Measurements from ENCODE around the gene NOC2L. TPM values are rescaled to one million over a fixed set of nuclear protein-coding genes. Genes with fewer than 3 reads are reported as not detected.
A peak's percentile ranks its signal among the peaks of the same experiment; 100 is the strongest.
"Not testable (repeated sequence)": the region's sequence is repeated elsewhere in the genome, so short reads cannot be mapped to it uniquely, and the experiment has no call there.

NOC2L gene
- total RNA-seq, 2 experiments from 2014 or later: 68.9 to 103 TPM

DNA sequence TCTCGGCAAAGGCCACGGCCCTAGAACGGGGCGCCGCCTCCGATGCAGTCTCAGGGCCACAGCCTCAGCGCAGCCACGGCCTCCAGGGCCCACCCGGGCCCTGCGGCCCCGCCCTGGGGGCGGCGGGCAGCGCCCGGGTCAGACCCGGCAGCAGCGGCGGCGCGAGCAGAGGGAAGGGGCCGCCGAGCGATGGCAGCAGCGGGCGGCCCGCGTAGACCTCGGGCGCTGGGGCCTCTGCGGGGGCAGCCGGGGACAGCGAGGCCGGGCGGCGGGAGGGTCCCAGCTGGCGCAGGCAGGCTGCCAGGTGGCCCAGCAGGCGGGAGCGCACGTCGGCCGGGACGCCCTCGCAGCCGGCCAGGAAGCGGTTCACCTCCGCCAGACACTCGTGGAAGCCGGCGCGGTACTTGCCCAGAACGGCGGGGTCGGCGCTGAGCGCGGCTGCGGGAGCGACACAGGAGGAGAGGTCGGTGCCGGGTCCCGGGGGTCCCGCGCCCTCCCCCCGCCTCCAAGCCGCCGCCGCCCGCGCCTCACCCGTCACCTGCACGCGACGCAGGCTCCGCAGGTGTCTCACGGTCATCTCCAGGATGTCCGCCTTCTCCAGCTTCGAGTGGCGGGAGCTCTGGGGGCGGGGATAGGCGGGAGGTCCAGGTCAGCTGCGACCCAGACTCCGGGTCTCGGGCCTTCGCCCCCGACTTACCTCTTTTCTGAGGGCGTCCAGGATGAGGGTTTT, 40.1 kb upstream of the NOC2L start:
- Mint-ChIP-seq H3K27ac (no peak overlapping the region), H3K4me1 (peaks cover 9% of the 10 kb centered on the region), H3K27me3 (peaks cover 46% of the 10 kb centered on the region), H3K9me3 (ENCODE audit: low read depth) (no peaks in the 10 kb centered on the region), H3K4me3 (no peak overlapping the region), H3K36me3 (peaks cover 1% of the 10 kb centered on the region)
- DNase-seq: peak; percentile 40
- ATAC-seq: peak; percentile 6
- CTCF ChIA-PET: interaction anchor here (3.6 to 8.7 kb wide), 2 partner anchors 16 to 19 kb away, joined by 19 to 73 read pairs; partner anchors contain the start of gene PERM1

DNA sequence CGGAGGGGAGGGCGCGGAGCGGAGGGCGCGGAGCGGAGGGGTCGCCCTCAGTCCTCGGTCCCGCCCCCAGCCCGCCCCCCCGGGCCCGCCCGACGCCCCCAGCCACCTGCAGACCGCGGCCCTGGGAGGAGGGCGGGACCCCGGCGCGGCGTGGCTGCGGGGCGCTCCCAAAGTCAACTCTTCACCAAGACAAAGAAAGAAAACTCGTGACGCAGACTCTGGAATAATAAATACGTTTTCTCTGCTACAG, 39.6 kb upstream of the NOC2L start:
- CTCF ChIA-PET: interaction anchor here (3.6 to 8.7 kb wide), 2 partner anchors 15 to 20 kb away, joined by 19 to 73 read pairs; partner anchors contain the start of gene PERM1
- Mint-ChIP-seq H3K4me3 (no peak overlapping the region), H3K27me3 (peaks cover 47% of the 10 kb centered on the region), H3K9me3 (ENCODE audit: low read depth) (no peaks in the 10 kb centered on the region), H3K4me1 (peaks cover 9% of the 10 kb centered on the region), H3K27ac (no peak overlapping the region), H3K36me3 (peaks cover 1% of the 10 kb centered on the region)
- DNase-seq (no peak), ATAC-seq (no peak)

DNA sequence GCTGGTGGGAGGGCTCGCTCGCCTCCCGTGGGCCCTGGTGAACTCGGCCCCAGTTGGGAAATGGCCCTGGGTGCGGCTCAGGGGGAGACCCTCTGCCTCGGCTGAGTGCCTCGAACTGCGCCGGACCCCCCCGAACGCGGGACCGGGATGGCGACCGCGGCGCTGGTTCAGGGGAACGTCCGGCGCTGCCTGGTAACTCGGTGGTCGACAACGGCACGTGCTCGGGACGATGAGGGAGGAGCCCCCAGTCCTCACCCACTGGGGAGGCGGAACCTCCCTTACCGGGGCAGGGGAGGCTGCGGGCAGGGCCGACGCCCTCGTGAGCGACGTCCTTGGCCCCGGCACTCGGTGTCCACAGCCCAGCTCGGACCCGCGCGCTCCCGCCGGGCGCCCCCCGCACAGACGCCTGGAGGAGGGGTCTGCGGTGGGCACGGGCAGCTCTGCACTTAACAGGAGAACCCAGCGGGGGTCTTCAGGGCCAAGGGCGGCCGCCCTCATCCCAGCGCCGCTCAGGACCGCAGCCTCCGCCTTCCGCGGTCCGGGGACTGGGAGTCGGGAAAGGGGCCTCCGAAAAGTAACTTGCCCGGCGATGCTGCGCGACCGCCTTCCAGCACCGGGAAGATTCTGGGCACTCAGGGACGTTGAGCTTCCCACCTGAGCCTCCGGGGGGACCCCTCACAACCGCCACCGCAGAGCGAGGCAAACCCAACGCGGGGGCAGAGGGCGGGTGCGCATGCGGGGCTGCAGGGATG, 39.1 kb upstream of the NOC2L start:
- Mint-ChIP-seq H3K27me3 (peaks cover 44% of the 10 kb centered on the region), H3K36me3 (peaks cover 1% of the 10 kb centered on the region), H3K27ac (no peak overlapping the region), H3K9me3 (ENCODE audit: low read depth) (no peaks in the 10 kb centered on the region), H3K4me1 (peaks cover 8% of the 10 kb centered on the region), H3K4me3 (no peak overlapping the region)
- no peak for ATAC-seq
- no peak for DNase-seq
- CTCF ChIA-PET: interaction anchor here (1.2 to 8.7 kb wide), 3 partner anchors 15 to 63 kb away, joined by 3 to 73 read pairs (median 19); partner anchors contain the start of gene PERM1

DNA sequence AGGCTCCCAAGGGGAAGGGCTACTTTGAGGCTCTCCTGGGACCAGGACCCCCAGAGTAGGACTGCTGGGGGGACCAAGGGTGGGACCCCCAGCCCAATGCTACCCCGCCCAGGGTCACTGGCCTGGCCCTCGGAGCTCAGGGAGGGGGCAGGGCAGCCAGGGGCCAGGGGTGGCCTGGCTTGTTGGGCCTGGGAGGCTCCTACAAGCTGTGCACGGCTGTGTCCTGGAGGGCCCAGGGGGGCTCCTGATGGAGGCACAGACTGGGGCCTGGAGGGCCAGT, 38.6 kb upstream of the NOC2L start:
- H3K36me3 Mint-ChIP-seq: peaks cover 1% of the 10 kb centered on the region
- H3K9me3 Mint-ChIP-seq (ENCODE audit: low read depth): no peaks in the 10 kb centered on the region
- peaks cover 12% of the 10 kb centered on the region for H3K4me1 Mint-ChIP-seq
- H3K4me3 Mint-ChIP-seq: no peak overlapping the region
- H3K27me3 Mint-ChIP-seq: peaks cover 39% of the 10 kb centered on the region
- no peak overlapping the region for H3K27ac Mint-ChIP-seq
- no peak for DNase-seq
- no peak for ATAC-seq
- CTCF ChIA-PET: interaction anchor here (1.2 to 8.7 kb wide), 2 partner anchors 14 to 64 kb away, joined by 3 to 73 read pairs; partner anchors contain the start of gene PERM1

DNA sequence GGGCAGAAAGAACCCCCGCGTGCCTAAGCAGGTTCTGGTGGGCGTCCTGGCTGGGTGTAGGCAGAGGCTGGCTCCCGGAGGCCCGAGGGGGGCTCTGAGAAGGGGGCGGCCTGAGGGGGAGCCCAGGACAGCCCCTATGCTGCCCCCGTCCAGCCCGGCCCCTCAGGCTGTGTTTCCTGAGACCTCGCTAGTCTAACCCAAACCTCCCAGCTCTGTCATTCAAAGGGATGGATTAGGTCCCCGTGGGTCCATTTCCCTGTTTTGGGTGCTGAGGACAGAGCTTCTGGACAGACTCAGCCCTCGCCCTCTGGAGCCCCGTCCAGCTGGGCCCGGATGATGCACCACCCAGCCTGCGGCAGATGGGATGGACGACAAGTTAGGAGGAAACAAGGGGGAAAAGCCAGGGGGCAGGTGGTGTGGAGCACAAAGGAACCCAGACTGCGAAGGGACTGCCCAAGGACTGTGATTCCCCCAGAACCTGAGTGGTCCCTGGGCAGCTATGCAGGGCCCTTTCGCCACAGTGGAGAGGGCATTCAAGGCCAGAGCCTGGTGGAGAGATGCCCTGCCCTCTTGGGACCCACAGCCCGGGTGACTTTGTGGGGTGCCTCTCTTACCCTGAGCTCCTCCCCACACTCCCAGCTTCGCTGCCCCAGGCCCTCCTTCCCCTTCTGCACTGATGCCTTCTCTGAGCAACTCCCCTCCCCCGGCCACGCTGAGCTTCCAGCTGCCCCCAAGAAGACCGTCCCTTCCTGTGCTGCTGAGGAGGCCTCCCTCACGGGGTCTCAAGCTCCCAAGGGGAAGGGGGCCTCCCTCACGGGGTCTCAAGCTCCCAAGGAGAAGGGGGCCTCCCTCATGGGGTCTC, 38.0 kb upstream of the NOC2L start:
- DNase-seq (no peak), ATAC-seq (no peak)
- Mint-ChIP-seq H3K27me3 (peaks cover 39% of the 10 kb centered on the region), H3K27ac (no peak overlapping the region), H3K4me1 (peaks cover 17% of the 10 kb centered on the region), H3K9me3 (ENCODE audit: low read depth) (no peaks in the 10 kb centered on the region), H3K4me3 (no peak overlapping the region), H3K36me3 (peaks cover 1% of the 10 kb centered on the region)
- CTCF ChIA-PET: interaction anchor here (1.2 to 8.7 kb wide), 2 partner anchors 14 to 64 kb away, joined by 3 to 73 read pairs; partner anchors contain the start of gene PERM1

DNA sequence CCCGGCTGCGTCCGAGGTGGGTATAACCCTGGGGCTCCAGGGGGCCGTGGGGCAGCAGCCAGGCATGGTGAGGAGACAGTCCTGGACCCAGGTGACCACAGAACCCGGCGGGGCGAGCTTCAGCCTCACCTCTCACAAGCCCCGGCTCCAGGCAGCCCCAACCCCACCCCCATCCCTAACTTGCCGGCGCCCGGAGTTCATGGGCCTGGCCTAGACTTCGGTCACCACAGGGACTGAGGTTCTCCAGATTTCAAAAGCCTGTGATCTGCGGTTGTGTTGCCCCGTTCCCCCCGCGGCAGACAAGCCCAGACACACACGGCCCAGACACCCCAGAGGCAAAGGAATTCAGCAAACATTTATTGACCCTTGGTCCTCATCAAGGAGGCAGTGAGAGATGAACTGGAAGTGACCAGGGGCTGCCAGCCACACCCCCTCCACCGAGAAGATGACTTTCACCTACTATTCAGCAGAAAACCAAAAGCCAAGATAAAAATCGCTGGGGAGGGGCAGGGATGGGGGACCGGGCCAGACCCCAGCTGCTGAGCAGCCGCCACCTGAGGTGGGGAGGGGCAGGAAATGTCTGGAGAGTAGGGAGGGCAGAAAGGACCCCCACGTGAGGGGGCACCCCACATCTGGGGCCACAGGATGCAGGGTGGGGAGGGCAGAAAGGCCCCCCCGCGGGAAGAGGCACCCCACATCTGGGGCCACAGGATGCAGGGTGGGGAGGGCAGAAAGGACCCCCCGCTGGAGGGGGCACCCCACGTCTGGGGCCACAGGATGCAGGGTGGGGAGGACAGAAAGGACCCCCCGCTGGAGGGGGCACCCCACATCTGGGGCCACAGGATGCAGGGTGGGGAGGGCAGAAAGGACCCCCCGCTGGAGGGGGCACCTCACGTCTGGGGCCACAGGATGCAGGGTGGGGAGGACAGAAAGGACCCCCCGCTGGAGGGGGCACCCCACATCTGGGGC, 36.9 kb upstream of the NOC2L start:
- DNase-seq (no peak), ATAC-seq (no peak)
- Mint-ChIP-seq H3K4me1 (peaks cover 25% of the 10 kb centered on the region), H3K36me3 (peaks cover 7% of the 10 kb centered on the region), H3K4me3 (no peak overlapping the region), H3K27me3 (peaks cover 43% of the 10 kb centered on the region), H3K9me3 (ENCODE audit: low read depth) (peaks cover 5% of the 10 kb centered on the region), H3K27ac (no peak overlapping the region)
- CTCF ChIA-PET: interaction anchor here (1.8 kb wide), 1 partner anchor 13 kb away, joined by 6 read pairs; the partner anchor contains the start of gene PERM1

DNA sequence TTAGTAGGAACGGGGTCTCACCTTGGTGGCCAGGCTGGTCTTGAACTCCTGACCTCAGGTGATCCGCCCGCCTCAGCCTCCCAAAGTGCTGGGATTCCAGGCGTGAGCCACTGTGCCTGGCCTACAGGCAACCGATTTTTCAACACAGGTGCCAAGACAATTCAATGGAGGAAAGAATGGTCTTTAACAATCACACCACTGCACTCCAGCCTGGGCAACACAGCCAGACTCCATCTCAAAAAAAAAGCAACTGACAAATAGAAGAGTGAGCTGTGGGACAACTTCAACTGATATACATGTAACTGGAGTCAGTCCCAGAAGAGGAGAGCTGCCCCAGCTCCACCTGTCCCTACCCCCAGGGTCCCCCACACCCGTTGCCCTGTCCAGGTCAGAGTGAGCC, 35.5 kb upstream of the NOC2L start:
- not testable (repeated sequence) for H3K9me3 Mint-ChIP-seq (ENCODE audit: low read depth); H3K4me3 Mint-ChIP-seq; ATAC-seq; H3K27ac Mint-ChIP-seq; DNase-seq; H3K36me3 Mint-ChIP-seq
- H3K27me3 Mint-ChIP-seq: peaks cover 48% of the 10 kb centered on the region
- H3K4me1 Mint-ChIP-seq: peaks cover 21% of the 10 kb centered on the region
- CTCF ChIA-PET: interaction anchor here (1.5 to 1.8 kb wide), 4 partner anchors 10 to 35 kb away, joined by 3 to 6 read pairs (median 5); partner anchors contain the start of genes NOC2L and PERM1

DNA sequence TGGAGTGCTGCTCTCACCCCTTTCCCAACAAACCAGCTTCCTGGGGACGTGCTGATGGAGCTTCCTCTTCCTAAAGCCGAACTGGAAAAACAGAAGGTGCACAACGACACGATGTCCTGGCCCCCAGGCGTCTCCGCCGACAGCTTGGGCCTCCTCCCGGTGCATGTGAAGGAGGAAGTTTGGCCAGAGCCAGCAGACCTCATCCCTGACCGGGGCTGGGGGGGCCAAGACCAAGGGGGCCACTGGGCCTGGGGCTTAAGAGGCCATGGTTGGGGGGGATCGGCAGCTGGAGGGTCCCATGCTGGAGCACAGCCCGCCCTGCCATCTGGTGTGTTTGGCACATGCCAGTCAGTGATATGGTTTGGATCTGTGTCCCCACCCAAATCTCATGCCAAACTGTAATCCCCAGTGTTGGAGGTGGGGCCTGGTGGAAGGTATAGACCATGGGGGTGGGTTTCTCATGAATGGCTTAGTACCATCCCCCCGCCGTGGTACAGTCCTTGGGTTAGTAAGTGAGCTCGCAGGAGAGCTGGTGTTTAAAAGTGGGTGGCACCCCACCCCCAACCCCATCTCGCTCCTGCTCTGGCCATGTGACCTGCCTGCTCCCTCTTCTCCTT, 34.4 kb upstream of the NOC2L start:
- no peak for ATAC-seq
- DNase-seq: no peak
- H3K27ac Mint-ChIP-seq: no peak overlapping the region
- H3K9me3 Mint-ChIP-seq (ENCODE audit: low read depth): peaks cover 5% of the 10 kb centered on the region
- peaks cover 6% of the 10 kb centered on the region for H3K36me3 Mint-ChIP-seq
- CTCF ChIA-PET: interaction anchor here (0.7 to 3.1 kb wide), 6 partner anchors 9 to 65 kb away, joined by 3 to 16 read pairs (median 5); partner anchors contain the start of gene NOC2L
- H3K4me3 Mint-ChIP-seq: no peak overlapping the region
- peaks cover 21% of the 10 kb centered on the region for H3K4me1 Mint-ChIP-seq
- peaks cover 56% of the 10 kb centered on the region for H3K27me3 Mint-ChIP-seq

DNA sequence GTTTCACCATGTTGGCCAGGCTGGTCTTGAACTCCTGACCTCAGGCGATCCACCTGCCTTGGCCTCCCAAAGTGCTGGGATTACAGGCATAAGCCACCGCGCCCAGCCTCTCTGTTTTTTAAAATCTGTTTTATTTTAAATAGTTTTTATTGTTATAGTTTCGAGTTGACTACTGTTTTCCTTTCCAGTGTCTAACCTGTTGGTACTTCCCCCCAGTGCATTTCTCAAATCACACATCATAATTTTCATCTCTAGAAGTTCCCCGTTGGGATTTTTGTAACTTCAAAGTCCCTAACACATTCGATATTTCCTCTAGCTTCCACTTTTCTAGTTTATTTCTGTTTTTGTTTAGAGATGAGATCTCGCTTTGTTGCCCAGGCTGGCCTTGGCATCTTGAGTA, 33.3 kb upstream of the NOC2L start:
- Mint-ChIP-seq H3K4me1 (peaks cover 21% of the 10 kb centered on the region), H3K27ac (no peak overlapping the region), H3K9me3 (ENCODE audit: low read depth) (peaks cover 5% of the 10 kb centered on the region), H3K36me3 (peaks cover 6% of the 10 kb centered on the region), H3K27me3 (peaks cover 61% of the 10 kb centered on the region), H3K4me3 (no peak overlapping the region)
- ATAC-seq: peak; percentile 39
- CTCF ChIA-PET: interaction anchor here (1.2 to 3.1 kb wide), 6 partner anchors 9 to 87 kb away, joined by 3 to 16 read pairs (median 7); no protein-coding TSS in a partner anchor
- DNase-seq: no peak

DNA sequence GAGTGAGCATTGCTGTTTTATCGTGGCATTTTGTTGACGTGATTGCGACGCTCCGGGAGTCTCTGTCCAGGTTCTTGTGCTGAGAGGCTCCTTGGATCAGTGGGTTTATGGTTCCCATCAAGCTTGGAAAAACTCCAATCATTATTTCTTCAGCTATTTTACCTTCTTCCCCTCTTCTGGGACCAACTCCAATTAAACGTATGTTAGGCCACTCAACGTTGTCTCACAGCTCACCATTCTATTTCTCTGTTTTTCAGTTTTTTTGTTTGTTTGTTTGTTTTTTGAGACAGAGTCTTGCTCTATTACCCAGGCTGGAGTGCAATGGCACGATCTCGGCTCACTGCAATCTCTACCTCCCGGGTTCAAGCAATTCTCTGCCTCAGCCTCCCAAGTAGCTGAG, 32.8 kb upstream of the NOC2L start:
- Mint-ChIP-seq H3K36me3 (peaks cover 6% of the 10 kb centered on the region), H3K4me3 (no peak overlapping the region), H3K4me1 (peaks cover 21% of the 10 kb centered on the region), H3K9me3 (ENCODE audit: low read depth) (peaks cover 5% of the 10 kb centered on the region), H3K27ac (peak overlapping the region; percentile 15), H3K27me3 (peaks cover 56% of the 10 kb centered on the region)
- DNase-seq (no peak), ATAC-seq (no peak)
- CTCF ChIA-PET: interaction anchor here (1.2 to 3.1 kb wide), 6 partner anchors 8 to 87 kb away, joined by 3 to 16 read pairs (median 7); no protein-coding TSS in a partner anchor

DNA sequence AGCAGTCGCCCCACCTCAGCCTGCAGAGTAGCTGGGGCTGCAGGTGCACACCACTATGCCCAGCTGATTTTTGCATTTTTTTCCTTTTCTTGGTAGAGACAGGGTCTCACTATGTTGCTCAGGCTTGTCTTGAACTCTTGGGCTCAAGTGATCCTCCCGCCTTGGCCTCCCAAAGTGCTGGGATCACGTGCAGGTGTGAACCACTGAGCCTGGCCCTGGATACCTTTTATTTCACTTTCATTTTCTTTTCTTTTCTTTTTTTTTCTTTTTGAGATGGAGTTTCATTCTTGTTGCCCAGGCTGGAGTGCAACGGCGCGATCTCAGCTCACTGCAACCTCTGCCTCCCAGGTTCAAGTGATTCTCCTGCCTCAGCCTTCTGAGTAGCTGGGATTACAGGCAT, 32.2 kb upstream of the NOC2L start:
- peaks cover 60% of the 10 kb centered on the region for H3K27me3 Mint-ChIP-seq
- H3K4me1 Mint-ChIP-seq: peaks cover 21% of the 10 kb centered on the region
- H3K36me3 Mint-ChIP-seq; H3K27ac Mint-ChIP-seq; H3K9me3 Mint-ChIP-seq (ENCODE audit: low read depth); ATAC-seq; DNase-seq; H3K4me3 Mint-ChIP-seq: not testable (repeated sequence)
- CTCF ChIA-PET: interaction anchor here (1.4 to 3.1 kb wide), 3 partner anchors 11 to 72 kb away, joined by 3 to 16 read pairs (median 8); no protein-coding TSS in a partner anchor

DNA sequence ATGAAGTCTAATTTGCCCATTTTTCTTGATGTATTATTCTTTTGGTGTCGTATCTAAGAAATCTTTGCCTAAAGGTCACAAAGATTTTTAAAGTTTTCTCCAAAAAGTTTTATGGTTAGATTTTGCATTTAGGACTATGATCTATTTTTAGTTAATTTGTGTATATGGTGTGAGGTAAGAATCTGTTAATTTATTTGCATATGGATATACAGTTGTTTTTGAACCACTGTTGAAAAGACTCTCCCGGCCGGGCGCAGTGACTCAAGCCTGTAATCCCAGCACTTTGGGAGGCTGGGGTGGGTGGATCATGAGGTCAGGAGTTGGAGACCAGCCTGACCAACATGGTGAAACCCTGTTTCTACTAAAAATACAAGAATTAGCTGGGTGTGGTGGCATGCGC, 29.0 kb upstream of the NOC2L start:
- H3K4me1 Mint-ChIP-seq: peaks cover 18% of the 10 kb centered on the region
- DNase-seq; H3K9me3 Mint-ChIP-seq (ENCODE audit: low read depth); H3K27ac Mint-ChIP-seq; ATAC-seq; H3K36me3 Mint-ChIP-seq; H3K4me3 Mint-ChIP-seq: not testable (repeated sequence)
- H3K27me3 Mint-ChIP-seq: peaks cover 60% of the 10 kb centered on the region
- CTCF ChIA-PET: interaction anchor here (1.5 kb wide), 1 partner anchor 76 kb away, joined by 4 read pairs; no protein-coding TSS in a partner anchor

Data from activated CD8-positive, alpha-beta memory T cell treated with anti-CD3 and anti-CD28 coated beads, Interleukin-2, amount 10 ng/mL, durations not matched to agents 7 days and 5 days (primary cell).